ENCODE results near the gene OR1S2.

OR1S2 gene

GRCh38 chr11:58179648-58180047 is 24.3 kb downstream of the OR1S2 start:
- Histone ChIP-seq H3K4me2 (ENCODE audit: low read length, poor library complexity, severe bottlenecking) (no peak overlapping the region), H3K27ac (ENCODE audit: low read length, poor library complexity, severe bottlenecking) (no peak overlapping the region), H3K9ac (ENCODE audit: low read length) (no peak overlapping the region), H2BK12ac (ENCODE audit: low read length in 2 of 2) (no peak overlapping the region), H3K14ac (ENCODE audit: low read length in 2 of 2) (no peak overlapping the region), H2AFZ (ENCODE audit: low read depth, low read length) (no peak overlapping the region), H2AK5ac (ENCODE audit: low read length, severe bottlenecking) (no peak overlapping the region), H3K9me3 (ENCODE audit: control insufficient read depth, low read length) (peaks cover 3% of the 10 kb centered on the region), H3K4ac (ENCODE audit: low read depth in 1 of 2, low read length in 2 of 2) (no peak overlapping the region), H3K27me3 (ENCODE audit: control insufficient read depth in 1 of 2, insufficient read depth in 1 of 2, low read length in 2 of 2) (no peaks in the 10 kb centered on the region), H4K8ac (ENCODE audit: low read length) (no peak overlapping the region), H2BK5ac (ENCODE audit: low read depth, low read length, poor library complexity, severe bottlenecking) (no peak overlapping the region), H3K36me3 (ENCODE audit: control insufficient read depth in 1 of 2, insufficient read depth in 2 of 2, low read depth in 1 of 2, low read length in 2 of 2) (no peaks in the 10 kb centered on the region), H2BK120ac (ENCODE audit: low read depth, low read length) (no peak overlapping the region), H3K23ac (ENCODE audit: low read length in 2 of 2) (no peak overlapping the region), H3K18ac (ENCODE audit: low read depth in 1 of 2, low read length in 2 of 2) (no peak overlapping the region), H2BK15ac (ENCODE audit: low read depth, poor library complexity, severe bottlenecking) (no peak overlapping the region), H4K91ac (ENCODE audit: low read length) (no peak overlapping the region), H3K4me1 (ENCODE audit: control insufficient read depth, insufficient read depth, low read depth, low read length) (no peaks in the 10 kb centered on the region), H3K79me1 (replicated peaks; ENCODE audit: low read length, poor library complexity, severe bottlenecking) (no peaks in the 10 kb centered on the region), H3K4me3 (ENCODE audit: insufficient read depth in 1 of 2, low read depth in 1 of 2, low read length in 2 of 2) (no peak overlapping the region)
- DNase-seq: no peak
- 78% methylated on average over 7 of the region's 7 CpGs for WGBS

GRCh38 chr11:58178444-58178843 is 25.5 kb downstream of the OR1S2 start:
- Histone ChIP-seq H2BK120ac (ENCODE audit: low read depth, low read length) (no peak overlapping the region), H4K8ac (ENCODE audit: low read length) (no peak overlapping the region), H3K18ac (ENCODE audit: low read depth in 1 of 2, low read length in 2 of 2) (no peak overlapping the region), H4K91ac (ENCODE audit: low read length) (no peak overlapping the region), H2BK15ac (ENCODE audit: low read depth, poor library complexity, severe bottlenecking) (no peak overlapping the region), H3K9me3 (ENCODE audit: control insufficient read depth, low read length) (peaks cover 3% of the 10 kb centered on the region), H2BK12ac (ENCODE audit: low read length in 2 of 2) (no peak overlapping the region), H3K4me1 (ENCODE audit: control insufficient read depth, insufficient read depth, low read depth, low read length) (no peaks in the 10 kb centered on the region), H3K36me3 (ENCODE audit: control insufficient read depth in 1 of 2, insufficient read depth in 2 of 2, low read depth in 1 of 2, low read length in 2 of 2) (no peaks in the 10 kb centered on the region), H3K4me2 (ENCODE audit: low read length, poor library complexity, severe bottlenecking) (no peak overlapping the region), H3K4me3 (ENCODE audit: insufficient read depth in 1 of 2, low read depth in 1 of 2, low read length in 2 of 2) (no peak overlapping the region), H3K9ac (ENCODE audit: low read length) (no peak overlapping the region), H3K79me1 (replicated peaks; ENCODE audit: low read length, poor library complexity, severe bottlenecking) (no peaks in the 10 kb centered on the region), H3K27me3 (ENCODE audit: control insufficient read depth in 1 of 2, insufficient read depth in 1 of 2, low read length in 2 of 2) (no peaks in the 10 kb centered on the region), H2AK5ac (ENCODE audit: low read length, severe bottlenecking) (no peak overlapping the region), H2BK5ac (ENCODE audit: low read depth, low read length, poor library complexity, severe bottlenecking) (no peak overlapping the region), H3K27ac (ENCODE audit: low read length, poor library complexity, severe bottlenecking) (no peak overlapping the region), H3K4ac (ENCODE audit: low read depth in 1 of 2, low read length in 2 of 2) (no peak overlapping the region), H3K14ac (ENCODE audit: low read length in 2 of 2) (no peak overlapping the region), H3K23ac (ENCODE audit: low read length in 2 of 2) (no peak overlapping the region), H2AFZ (ENCODE audit: low read depth, low read length) (no peak overlapping the region)
- WGBS: 70% methylated on average over 5 of the region's 6 CpGs
- DNase-seq: no peak

- Histone ChIP-seq H2BK120ac (ENCODE audit: low read depth, low read length) (no peak overlapping the region), H3K79me1 (replicated peaks; ENCODE audit: low read length, poor library complexity, severe bottlenecking) (no peaks in the 10 kb centered on the region), H3K23ac (ENCODE audit: low read length in 2 of 2) (no peak overlapping the region), H3K14ac (ENCODE audit: low read length in 2 of 2) (no peak overlapping the region), H2AK5ac (ENCODE audit: low read length, severe bottlenecking) (no peak overlapping the region), H3K4me2 (ENCODE audit: low read length, poor library complexity, severe bottlenecking) (no peak overlapping the region), H3K36me3 (ENCODE audit: control insufficient read depth in 1 of 2, insufficient read depth in 2 of 2, low read depth in 1 of 2, low read length in 2 of 2) (no peaks in the 10 kb centered on the region), H4K91ac (ENCODE audit: low read length) (no peak overlapping the region), H4K8ac (ENCODE audit: low read length) (no peak overlapping the region), H3K18ac (ENCODE audit: low read depth in 1 of 2, low read length in 2 of 2) (no peak overlapping the region), H3K4ac (ENCODE audit: low read depth in 1 of 2, low read length in 2 of 2) (no peak overlapping the region), H3K4me3 (ENCODE audit: insufficient read depth in 1 of 2, low read depth in 1 of 2, low read length in 2 of 2) (no peak overlapping the region), H3K27ac (ENCODE audit: low read length, poor library complexity, severe bottlenecking) (no peak overlapping the region), H2BK12ac (ENCODE audit: low read length in 2 of 2) (no peak overlapping the region), H3K9ac (ENCODE audit: low read length) (no peak overlapping the region), H2AFZ (ENCODE audit: low read depth, low read length) (no peak overlapping the region), H3K27me3 (ENCODE audit: control insufficient read depth in 1 of 2, insufficient read depth in 1 of 2, low read length in 2 of 2) (no peaks in the 10 kb centered on the region), H2BK5ac (ENCODE audit: low read depth, low read length, poor library complexity, severe bottlenecking) (no peak overlapping the region), H3K4me1 (ENCODE audit: control insufficient read depth, insufficient read depth, low read depth, low read length) (no peaks in the 10 kb centered on the region), H3K9me3 (ENCODE audit: control insufficient read depth, low read length) (peaks cover 3% of the 10 kb centered on the region), H2BK15ac (ENCODE audit: low read depth, poor library complexity, severe bottlenecking) (no peak overlapping the region)
- DNase-seq: no peak
- 39% methylated on average over 2 of the region's 5 CpGs for WGBS
These were observed 26.4 kb downstream of the OR1S2 start for GRCh38 chr11:58177409-58178054.

GRCh38 chr11:58165504-58166106 is 38.3 kb downstream of the OR1S2 start:
- Histone ChIP-seq H2BK5ac (ENCODE audit: low read depth, low read length, poor library complexity, severe bottlenecking) (no peak overlapping the region), H3K79me1 (replicated peaks; ENCODE audit: low read length, poor library complexity, severe bottlenecking) (no peaks in the 10 kb centered on the region), H3K18ac (ENCODE audit: low read depth in 1 of 2, low read length in 2 of 2) (no peak overlapping the region), H3K23ac (ENCODE audit: low read length in 2 of 2) (no peak overlapping the region), H3K36me3 (ENCODE audit: control insufficient read depth in 1 of 2, insufficient read depth in 2 of 2, low read depth in 1 of 2, low read length in 2 of 2) (no peaks in the 10 kb centered on the region), H2AK5ac (ENCODE audit: low read length, severe bottlenecking) (no peak overlapping the region), H3K4me3 (ENCODE audit: insufficient read depth in 1 of 2, low read depth in 1 of 2, low read length in 2 of 2) (no peak overlapping the region), H2AFZ (ENCODE audit: low read depth, low read length) (no peak overlapping the region), H2BK15ac (ENCODE audit: low read depth, poor library complexity, severe bottlenecking) (no peak overlapping the region), H2BK12ac (ENCODE audit: low read length in 2 of 2) (no peak overlapping the region), H3K27ac (ENCODE audit: low read length, poor library complexity, severe bottlenecking) (no peak overlapping the region), H4K91ac (ENCODE audit: low read length) (no peak overlapping the region), H2BK120ac (ENCODE audit: low read depth, low read length) (no peak overlapping the region), H3K4ac (ENCODE audit: low read depth in 1 of 2, low read length in 2 of 2) (no peak overlapping the region), H3K27me3 (ENCODE audit: control insufficient read depth in 1 of 2, insufficient read depth in 1 of 2, low read length in 2 of 2) (no peaks in the 10 kb centered on the region), H3K9me3 (ENCODE audit: control insufficient read depth, low read length) (no peaks in the 10 kb centered on the region), H3K14ac (ENCODE audit: low read length in 2 of 2) (no peak overlapping the region), H3K4me1 (ENCODE audit: control insufficient read depth, insufficient read depth, low read depth, low read length) (no peaks in the 10 kb centered on the region), H3K4me2 (ENCODE audit: low read length, poor library complexity, severe bottlenecking) (no peak overlapping the region), H4K8ac (ENCODE audit: low read length) (no peak overlapping the region), H3K9ac (ENCODE audit: low read length) (no peak overlapping the region)
- 55% methylated on average over 5 of the region's 7 CpGs for WGBS
- DNase-seq: no peak
